Stimulated activated CD4-positive, alpha-beta T cell treated with anti-CD3 and anti-CD28 coated beads, Interleukin-15, amount 100 ng/mL, for 24 hours (primary cell): ENCODE measurements around the gene COL18A1.

ENCODE experiments used
- DNase-seq: peaks from one replicate; pipeline ENCODE4 v3.0.0-alpha.2; 2020

The COL18A1 gene

GRCh38 chr21:45457161-45457831, 52.3 kb downstream of the COL18A1 start:
- DNase-seq = no peak

- DNase-seq = no peak
Observed at GRCh38 chr21:45457832-45458172, 52.8 kb downstream of the COL18A1 start.

GRCh38 chr21:45458281-45459170, 53.6 kb downstream of the COL18A1 start:
- no peak for DNase-seq

- no peak for DNase-seq
Observed at GRCh38 chr21:45459171-45460010, 54.4 kb downstream of the COL18A1 start.

- no peak for DNase-seq
Observed at GRCh38 chr21:45460011-45460565, 55.1 kb downstream of the COL18A1 start.

- DNase-seq = no peak
Observed at GRCh38 chr21:45460611-45461368, 55.8 kb downstream of the COL18A1 start.

- no peak for DNase-seq
Observed at GRCh38 chr21:45461369-45461750, 56.4 kb downstream of the COL18A1 start.

GRCh38 chr21:45461806-45462341, 56.9 kb downstream of the COL18A1 start:
- DNase-seq = no peak

- no peak for DNase-seq
Observed at GRCh38 chr21:45463871-45464270, 58.9 kb downstream of the COL18A1 start.

- no peak for DNase-seq
Observed at GRCh38 chr21:45464309-45464708, 59.3 kb downstream of the COL18A1 start.

- DNase-seq = no peak
Observed at GRCh38 chr21:45465105-45465504, 60.1 kb downstream of the COL18A1 start.

GRCh38 chr21:45465611-45466329, 60.8 kb downstream of the COL18A1 start:
- DNase-seq = no peak

GRCh38 chr21:45466330-45467220, 61.6 kb downstream of the COL18A1 start:
- no peak for DNase-seq

- DNase-seq = no peak
Observed at GRCh38 chr21:45467221-45467779, 62.3 kb downstream of the COL18A1 start.

- no peak for DNase-seq
Observed at GRCh38 chr21:45468051-45468970, 63.3 kb downstream of the COL18A1 start.

- DNase-seq = no peak
Observed at GRCh38 chr21:45468971-45469272, 64.0 kb downstream of the COL18A1 start.

GRCh38 chr21:45469273-45470086, 64.5 kb downstream of the COL18A1 start:
- DNase-seq = no peak

GRCh38 chr21:45470087-45470515, 65.1 kb downstream of the COL18A1 start:
- no peak for DNase-seq
